ENCODE data around the gene RAD51C. TPM values are rescaled to one million over a fixed set of nuclear protein-coding genes. Genes with fewer than 3 reads are reported as not detected.

The RAD51C gene
- total and polyA plus RNA-seq, 9 of the 15 experiments (the other 6 are each of a cell fraction or from before 2014, with no cell fraction given): 93.9 to 341 (median 135) TPM

DNA sequence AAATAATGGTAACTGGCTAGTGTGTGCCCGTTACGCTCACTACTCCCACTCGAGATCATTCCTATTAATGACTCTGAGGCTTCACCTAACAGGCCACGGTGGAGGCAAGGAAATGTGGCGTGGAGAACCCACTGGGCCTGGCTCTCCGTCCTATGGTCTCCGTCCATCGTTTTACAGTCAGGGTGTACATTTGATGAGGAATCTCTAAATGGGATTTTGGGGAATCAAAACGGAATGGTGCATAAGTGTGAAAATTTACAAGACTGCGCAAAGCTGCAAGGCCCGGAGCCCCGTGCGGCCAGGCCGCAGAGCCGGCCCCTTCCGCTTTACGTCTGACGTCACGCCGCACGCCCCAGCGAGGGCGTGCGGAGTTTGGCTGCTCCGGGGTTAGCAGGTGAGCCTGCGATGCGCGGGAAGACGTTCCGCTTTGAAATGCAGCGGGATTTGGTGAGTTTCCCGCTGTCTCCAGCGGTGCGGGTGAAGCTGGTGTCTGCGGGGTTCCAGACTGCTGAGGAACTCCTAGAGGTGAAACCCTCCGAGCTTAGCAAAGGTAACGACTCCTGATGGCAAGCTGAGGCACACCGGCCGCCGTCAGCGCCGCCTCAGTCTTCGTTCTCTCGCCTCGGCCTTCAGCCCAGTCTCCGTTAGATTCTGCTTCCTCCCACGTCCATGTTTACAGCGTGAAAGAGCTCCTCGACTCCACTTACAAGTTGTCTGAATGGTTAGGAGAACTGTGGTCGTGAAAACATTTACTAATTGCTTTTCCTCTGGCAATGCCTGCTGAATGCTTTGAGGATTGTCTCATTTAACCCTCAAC is at the start of gene RAD51C (continued):
- TF ChIP-seq, protein P1, sequence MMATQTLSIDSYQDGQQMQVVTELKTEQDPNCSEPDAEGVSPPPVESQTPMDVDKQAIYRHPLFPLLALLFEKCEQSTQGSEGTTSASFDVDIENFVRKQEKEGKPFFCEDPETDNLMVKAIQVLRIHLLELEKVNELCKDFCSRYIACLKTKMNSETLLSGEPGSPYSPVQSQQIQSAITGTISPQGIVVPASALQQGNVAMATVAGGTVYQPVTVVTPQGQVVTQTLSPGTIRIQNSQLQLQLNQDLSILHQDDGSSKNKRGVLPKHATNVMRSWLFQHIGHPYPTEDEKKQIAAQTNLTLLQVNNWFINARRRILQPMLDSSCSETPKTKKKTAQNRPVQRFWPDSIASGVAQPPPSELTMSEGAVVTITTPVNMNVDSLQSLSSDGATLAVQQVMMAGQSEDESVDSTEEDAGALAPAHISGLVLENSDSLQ (IDR thresholded peaks at IDR 0.05): peak; percentile 36; the same call in 1 of the 2 replicates
- TF ChIP-seq TAF9B (IDR thresholded peaks at IDR 0.05; ENCODE audit: partially characterized antibody) (peak; percentile 55), ZSCAN29 (IDR thresholded peaks at IDR 0.05) (no peak), ZNF134 (CRISPR knock-in tag; conservative IDR thresholded peaks at IDR 0.05) (no peak; the same call in 1 of the 2 replicates), FOXP1 (CRISPR knock-in tag; IDR thresholded peaks at IDR 0.05) (peak; percentile 82), NFATC3 (IDR thresholded peaks at IDR 0.05) (0 out of 2 replicates have a peak, but pooled peaks have one; percentile 25), MIER1 (IDR thresholded peaks at IDR 0.05; ENCODE audit: low read depth) (no peak), BRCA1 (IDR thresholded peaks at IDR 0.05) (no peak), BRCA1 (CRISPR knock-in tag; IDR thresholded peaks at IDR 0.05) (no peak), POLR3A (IDR thresholded peaks at IDR 0.05; ENCODE audit: borderline replicate concordance, extremely low read depth, insufficient read depth, insufficient read length) (no peak), SNRNP70 (optimal IDR thresholded peaks at IDR 0.05; ENCODE audit: low read depth, low read length) (no peak), FOSL1 (tag; conservative IDR thresholded peaks at IDR 0.05) (peak; percentile 34; the same call in 1 of the 2 replicates), CAMTA2 (CRISPR knock-in tag; conservative IDR thresholded peaks at IDR 0.05) (no peak), SAP30 (IDR thresholded peaks at IDR 0.05; ENCODE audit: borderline replicate concordance, insufficient read depth, low read depth, low read length, poor library complexity, severe bottlenecking) (no peak), CEBPB (tag; IDR thresholded peaks at IDR 0.05) (no peak), ARID1B (IDR thresholded peaks at IDR 0.05) (no peak), ZNF212 (CRISPR knock-in tag; IDR thresholded peaks at IDR 0.05) (no peak), POU5F1 (IDR thresholded peaks at IDR 0.05; ENCODE audit: borderline replicate concordance, low read depth, low read length, partially characterized antibody) (no peak), ARHGAP35 (IDR thresholded peaks at IDR 0.05; ENCODE audit: partially characterized antibody) (no peak), MAZ (CRISPR knock-in tag; conservative IDR thresholded peaks at IDR 0.05 in 1 of 2, IDR thresholded peaks at IDR 0.05 in 1 of 2) (peak; percentile 51 to 77; a peak in 3 of 4 replicates), EP300 (IDR thresholded peaks at IDR 0.05; ENCODE audit: low read length) (peak; percentile 8; the same call in 1 of the 2 replicates), THRAP3 (IDR thresholded peaks at IDR 0.05; ENCODE audit: borderline replicate concordance) (no peak), POLR2AphosphoS2 (IDR thresholded peaks at IDR 0.05; ENCODE audit: low read length) (no peak; the same call in 1 of the 2 replicates), SMC3 (conservative IDR thresholded peaks at IDR 0.05; ENCODE audit: insufficient read depth, low read depth, low read length) (no peak), CC2D1A (IDR thresholded peaks at IDR 0.05) (no peak), NCOA2 (IDR thresholded peaks at IDR 0.05; ENCODE audit: partially characterized antibody in 2 of 2) (no peak), SRSF3 (IDR thresholded peaks at IDR 0.05; ENCODE audit: insufficient read depth, low read length) (no peak), PHF8 (IDR thresholded peaks at IDR 0.05; ENCODE audit: borderline replicate concordance, low read length) (peak; percentile 98), BCL6 (CRISPR knock-in tag; IDR thresholded peaks at IDR 0.05) (no peak), TBP (optimal IDR thresholded peaks at IDR 0.05; ENCODE audit: low read depth, low read length) (peak; percentile 83), RFX1 (IDR thresholded peaks at IDR 0.05) (no peak), PURB (CRISPR knock-in tag; IDR thresholded peaks at IDR 0.05; ENCODE audit: low read depth) (no peak)

Data from K562 (cell line).